Inflammatory macrophage (primary cell): Measurements from ENCODE around the gene TCEAL4.
"Not testable (repeated sequence)": the region's sequence is repeated elsewhere in the genome, so short reads cannot be mapped to it uniquely, and the experiment has no call there.

ENCODE experiments used
- DNase-seq, 2 donors: peaks; one replicate each; pipeline ENCODE4 v3.0.0-alpha.2; 2020 to 2022

The TCEAL4 gene

GRCh38 chrX:103595202-103595601 is 9.9 kb downstream of the TCEAL4 start:
- not testable (repeated sequence) for DNase-seq

DNA sequence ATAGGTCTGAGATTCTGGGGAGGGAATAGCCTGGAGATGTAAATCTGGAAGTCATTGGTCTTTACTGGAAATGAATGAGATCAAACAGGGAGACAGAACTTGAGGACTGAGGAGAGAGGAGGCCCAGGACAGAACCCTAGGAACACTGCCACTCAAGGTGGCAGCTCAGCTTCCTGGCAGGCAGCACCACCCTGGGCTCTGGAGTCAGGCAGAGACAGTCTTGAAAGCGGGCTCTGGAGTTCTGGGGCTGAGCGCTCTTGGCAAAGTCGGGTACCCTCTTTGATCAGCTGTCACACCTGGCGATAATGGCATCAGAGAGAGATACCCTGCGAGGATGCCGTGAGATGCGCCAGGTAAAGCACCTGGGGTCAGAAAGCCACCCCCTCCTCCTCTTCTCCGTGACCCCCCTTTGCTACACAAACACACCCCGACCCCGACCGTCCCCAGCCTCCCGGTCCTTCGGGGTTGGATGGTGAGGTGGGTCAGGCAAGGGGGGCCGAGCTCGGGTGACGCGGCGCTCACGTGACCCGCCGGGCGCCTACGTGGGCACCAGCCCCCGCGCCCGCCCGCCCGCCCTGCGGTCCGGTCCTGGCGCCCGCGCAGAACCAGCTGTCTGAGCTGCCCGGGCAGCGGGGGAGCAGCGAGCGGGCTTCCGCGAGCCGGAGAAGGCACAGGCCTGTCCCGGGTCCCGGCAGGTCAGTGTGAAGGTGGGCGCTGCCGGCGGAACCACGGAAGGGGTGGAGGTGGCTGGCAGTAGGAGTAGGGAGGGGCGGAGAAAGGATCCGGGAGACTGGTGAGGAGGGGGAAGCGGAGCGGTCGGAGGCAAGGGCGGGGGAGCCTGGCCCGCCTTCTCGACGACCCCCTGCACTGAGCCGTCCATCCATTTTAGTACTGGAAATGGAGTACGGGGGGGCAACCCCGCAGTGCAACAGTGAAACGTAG is 22.3 kb downstream of the TCEAL4 start, which contains the start of gene TCEAL3:
Gene TCEAL3, plus strand, starts transcription at position 600 of the 942 bp plus-strand sequence. CDS start 1,102 bp downstream, outside the sequence.
- peak; percentile 2 to 13 for DNase-seq

DNA sequence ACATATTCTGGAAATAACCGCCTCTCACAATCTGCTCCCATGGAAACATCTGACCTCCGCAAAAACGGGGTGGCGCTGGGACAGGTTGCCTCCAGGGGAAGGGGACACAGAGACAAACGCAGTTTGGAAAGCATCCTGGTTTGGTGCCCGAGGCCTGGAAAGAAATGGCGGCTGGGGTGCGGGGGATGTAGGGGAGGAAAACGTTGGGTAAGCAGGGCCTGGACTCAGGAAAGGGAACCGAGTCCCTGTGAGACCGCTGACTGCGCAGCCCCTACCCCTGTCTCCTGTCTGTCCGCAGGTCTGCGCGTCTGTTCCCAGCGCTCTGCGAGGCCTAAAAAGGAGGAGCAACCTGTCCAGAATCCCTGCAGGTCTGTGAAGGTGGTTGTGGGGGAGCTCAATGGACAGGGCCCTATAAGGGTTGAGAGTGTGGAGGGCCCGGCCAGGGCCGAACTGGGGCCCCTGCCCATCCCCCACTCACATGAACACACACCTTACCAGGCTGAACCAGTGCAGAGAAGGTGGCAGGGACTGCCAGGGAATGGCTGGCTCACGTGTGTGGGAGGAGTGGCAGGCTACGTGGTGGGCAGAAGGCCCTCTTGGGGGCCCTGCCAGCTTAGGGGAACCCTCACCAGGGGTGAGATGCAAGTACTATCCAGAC is 23.1 kb downstream of the TCEAL4 start:
- peak; percentile 4 to 22 for DNase-seq

- DNase-seq: no peak
Measured at GRCh38 chrX:103610282-103610681, 25.0 kb downstream of the TCEAL4 start.

GRCh38 chrX:103613362-103613890 is 28.1 kb downstream of the TCEAL4 start:
- no peak for DNase-seq

DNA sequence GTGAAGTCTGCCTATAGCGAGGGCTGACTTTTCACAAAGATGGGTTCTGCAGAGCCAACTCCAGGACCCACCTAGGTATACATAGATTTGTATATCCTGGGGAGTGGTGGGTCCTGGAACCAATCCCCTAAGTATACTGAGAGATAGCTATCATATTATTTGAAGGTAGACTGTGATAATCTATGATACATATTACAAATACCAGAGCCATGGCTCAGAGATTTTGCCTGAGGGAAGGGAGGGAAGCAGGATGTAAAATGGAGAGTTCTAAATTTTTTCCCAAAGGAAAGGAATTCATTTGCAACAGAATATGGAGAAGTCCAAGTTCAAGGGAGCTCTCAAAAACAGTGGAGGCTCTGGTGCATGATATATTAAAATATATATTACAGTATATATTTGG is 29.7 kb downstream of the TCEAL4 start:
- DNase-seq: no peak

- no peak for DNase-seq
Measured at GRCh38 chrX:103615781-103616371, 30.6 kb downstream of the TCEAL4 start.

DNA sequence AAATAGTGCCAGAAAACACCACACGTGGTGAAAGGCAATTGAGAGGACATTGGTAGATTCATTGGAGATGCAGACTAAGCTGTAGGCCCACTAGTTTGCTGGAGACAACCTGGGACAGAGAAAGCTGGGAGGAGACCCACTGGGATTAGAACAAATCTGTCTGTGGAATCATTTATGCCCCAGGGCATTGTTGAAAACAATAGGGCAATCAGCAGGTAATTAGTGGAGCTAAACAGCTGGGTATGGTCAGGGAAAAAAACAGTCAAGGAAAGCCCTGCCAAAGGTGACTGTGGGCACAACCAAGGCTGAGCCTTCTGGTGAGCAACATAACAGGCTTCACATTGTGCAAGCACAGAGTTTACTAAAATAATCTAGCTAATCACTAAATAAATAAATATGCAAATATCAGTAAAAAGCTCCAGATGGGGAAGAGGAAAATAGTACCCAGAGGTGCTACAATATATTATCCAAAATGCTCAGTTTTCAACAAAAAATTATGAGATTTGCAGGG is 31.4 kb downstream of the TCEAL4 start:
- DNase-seq: no peak

DNA sequence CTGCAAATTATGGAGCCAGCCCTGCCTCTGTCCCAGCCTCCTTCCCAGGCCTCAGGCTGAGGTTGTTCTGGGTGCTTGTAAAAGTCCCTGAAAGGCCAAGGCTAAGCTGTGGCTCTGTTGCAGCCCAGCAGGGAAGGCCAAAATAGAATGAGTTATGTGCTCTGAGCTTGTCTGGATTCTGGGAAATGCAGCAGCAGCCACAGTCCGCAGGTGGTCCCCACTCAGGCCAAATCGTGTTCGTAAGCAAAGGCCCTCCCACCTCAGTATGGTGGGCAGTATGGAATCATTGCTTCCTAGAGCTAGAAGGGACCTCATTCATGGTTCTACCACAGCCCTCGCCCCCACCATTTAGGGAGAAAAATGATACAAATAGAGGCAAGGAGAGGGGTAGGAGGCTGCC is 38.8 kb downstream of the TCEAL4 start:
- no peak for DNase-seq

DNA sequence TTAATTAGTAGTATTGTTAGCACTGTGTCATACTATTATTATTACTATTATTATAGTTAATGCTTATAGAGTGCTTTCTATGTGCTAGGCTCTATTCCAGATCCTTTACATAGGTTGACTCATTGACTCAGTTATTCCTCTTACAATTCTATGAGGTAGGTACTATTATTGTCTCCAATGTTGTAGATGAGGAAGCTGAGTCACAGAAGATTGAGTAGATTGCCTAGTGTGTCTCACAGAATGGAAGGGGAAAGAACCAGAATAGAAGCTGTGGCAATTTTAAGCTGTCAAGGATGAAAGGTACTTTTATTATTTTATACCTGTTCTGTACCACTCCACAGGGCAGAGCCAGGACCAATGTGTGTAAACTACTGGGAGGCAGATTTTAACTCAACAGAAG is 41.5 kb downstream of the TCEAL4 start:
- DNase-seq: peak; percentile 14 to 21

DNA sequence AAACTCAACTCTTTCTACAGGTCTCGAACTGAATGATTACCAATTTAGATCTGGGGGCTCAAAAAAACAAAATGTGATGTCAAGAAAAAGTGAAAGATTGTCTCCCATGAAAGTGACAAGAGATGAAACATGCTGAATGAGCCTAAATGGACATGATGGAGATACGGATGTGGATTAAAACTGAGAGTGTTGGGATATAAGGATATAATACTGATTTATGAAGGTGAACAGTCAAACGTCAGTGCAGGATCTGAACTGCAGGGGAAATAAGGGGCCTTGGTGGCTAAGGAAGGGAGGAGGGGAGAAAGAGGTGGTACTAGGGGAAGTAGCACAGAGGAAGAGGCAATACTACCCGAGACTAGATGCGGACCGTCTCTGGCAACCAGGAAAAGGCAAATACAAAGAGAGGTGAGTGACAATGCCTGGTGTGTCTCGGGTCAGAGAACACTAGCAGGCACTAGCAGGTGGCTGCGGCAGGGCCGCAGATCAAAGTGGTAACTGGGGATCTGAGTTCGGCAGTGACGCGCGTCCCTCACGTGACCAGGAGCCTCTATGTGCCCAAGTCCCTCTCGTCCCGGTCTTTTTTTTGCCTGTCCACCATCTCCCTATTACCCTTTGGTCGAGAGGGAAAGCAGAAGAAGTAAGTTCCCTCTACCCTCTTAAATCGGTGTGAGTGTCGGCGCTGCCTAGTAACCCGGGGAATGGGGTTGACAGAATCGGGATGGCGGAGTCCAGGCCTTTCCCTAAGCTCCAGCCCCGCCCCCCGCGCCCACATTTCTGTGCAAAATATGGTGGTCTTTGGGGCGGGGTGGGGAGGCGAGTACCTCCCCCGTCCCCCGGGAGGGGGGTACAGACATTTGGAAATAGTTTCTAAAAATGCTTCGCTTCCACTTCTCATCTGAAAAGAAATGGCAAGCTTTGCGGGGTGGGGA is 43.3 kb downstream of the TCEAL4 start, which contains the start of gene TCEAL1:
Gene TCEAL1, plus strand, starts transcription at position 590 of the 932 bp plus-strand sequence. CDS start 942 bp downstream, outside the sequence.
- peak; percentile 4 to 16 for DNase-seq

DNA sequence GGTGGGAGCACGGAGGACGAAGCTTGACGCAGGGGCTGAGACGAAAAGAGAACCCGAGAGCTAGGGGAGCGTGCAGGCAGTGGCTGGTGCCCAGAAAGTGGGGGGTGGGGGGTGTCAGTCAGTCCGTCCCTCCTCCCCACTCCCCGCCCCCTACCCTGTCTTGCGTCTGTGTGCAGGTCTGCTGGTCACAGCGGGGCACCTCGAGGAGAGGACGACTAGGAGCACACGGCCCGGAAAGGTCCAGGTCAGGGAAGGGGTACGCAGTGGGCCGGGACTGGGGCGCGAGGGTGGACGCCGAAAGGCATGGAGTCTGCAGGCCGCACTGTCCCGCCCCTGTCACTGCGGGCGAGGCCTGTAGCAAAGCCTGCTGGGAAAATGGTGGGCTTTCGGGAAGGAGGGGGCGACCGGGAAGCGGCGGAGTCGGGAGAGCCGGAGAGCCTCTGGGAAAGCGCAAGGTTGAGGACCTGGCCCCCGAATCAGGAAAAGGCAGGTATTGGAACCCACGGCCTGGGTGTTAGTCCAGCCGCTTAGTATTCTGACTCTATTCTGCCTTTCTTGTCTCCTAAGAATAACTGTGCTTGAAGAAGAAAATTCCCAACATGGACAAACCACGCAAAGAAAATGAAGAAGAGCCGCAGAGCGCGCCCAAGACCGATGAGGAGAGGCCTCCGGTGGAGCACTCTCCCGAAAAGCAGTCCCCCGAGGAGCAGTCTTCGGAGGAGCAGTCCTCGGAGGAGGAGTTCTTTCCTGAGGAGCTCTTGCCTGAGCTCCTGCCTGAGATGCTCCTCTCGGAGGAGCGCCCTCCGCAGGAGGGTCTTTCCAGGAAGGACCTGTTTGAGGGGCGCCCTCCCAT is 44.2 kb downstream of the TCEAL4 start:
- peak; percentile 5 to 49 for DNase-seq

DNA sequence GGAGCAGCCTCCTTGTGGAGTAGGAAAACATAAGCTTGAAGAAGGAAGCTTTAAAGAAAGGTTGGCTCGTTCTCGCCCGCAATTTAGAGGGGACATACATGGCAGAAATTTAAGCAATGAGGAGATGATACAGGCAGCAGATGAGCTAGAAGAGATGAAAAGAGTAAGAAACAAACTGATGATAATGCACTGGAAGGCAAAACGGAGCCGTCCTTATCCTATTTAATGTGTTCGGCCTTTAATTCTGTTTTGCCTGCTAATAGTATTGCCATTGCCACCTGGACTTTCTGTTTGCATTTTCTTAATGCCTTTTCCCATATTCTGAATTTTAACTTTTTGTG is 44.8 kb downstream of the TCEAL4 start:
- DNase-seq: no peak

DNA sequence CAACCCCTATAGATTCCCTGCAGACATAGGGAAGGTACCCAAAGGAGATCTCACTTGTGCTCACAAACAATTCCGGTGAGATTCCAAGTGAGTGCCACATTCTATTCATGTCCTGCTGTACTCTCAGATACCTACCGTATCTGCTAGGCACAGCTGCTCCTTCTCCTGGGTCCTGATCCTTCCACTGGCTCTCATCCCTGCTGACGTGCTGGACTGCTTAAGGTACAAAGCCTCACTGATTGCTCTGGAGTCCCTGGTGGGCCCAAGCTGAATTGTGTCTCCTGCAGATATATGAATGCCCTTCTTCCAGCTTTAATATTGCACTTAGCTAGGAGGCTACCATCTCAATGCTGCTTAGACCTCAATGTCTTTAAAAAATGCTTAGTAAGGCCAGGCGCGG is 45.8 kb downstream of the TCEAL4 start:
- no peak for DNase-seq

- no peak for DNase-seq
Measured at GRCh38 chrX:103635436-103635835, 50.1 kb downstream of the TCEAL4 start.
